Measurements from ENCODE around the gene EIF4G3. TPM values are rescaled to one million over a fixed set of nuclear protein-coding genes. Genes with fewer than 3 reads are reported as not detected.
"Not testable (repeated sequence)": the region's sequence is repeated elsewhere in the genome, so short reads cannot be mapped to it uniquely, and the experiment has no call there.

The EIF4G3 gene
- total and polyA plus RNA-seq, 2 of the 8 experiments (the other 6 are each of a cell fraction or from before 2014, with no cell fraction given): 47.5 to 66.6 TPM

GRCh38 chr1:21173096-21173495, 3.6 kb downstream of the EIF4G3 start:
- H3K4me3 ChIP-seq (ENCODE audit: extremely low read depth in 1 of 4, insufficient read depth in 2 of 4, low read depth in 3 of 4, low read length in 4 of 4): not testable (repeated sequence)
- H3K79me2 ChIP-seq (ENCODE audit: control insufficient read depth in 1 of 2, insufficient read depth in 2 of 2, low read length in 2 of 2): peaks cover 7 to 75% of the 10 kb centered on the region in 2 experiments
- CTCF ChIA-PET (ENCODE audit: partially characterized antibody): interaction anchor here (0.8 kb wide), 1 partner anchor 44 kb away, joined by 3 read pairs; no protein-coding TSS in a partner anchor

GRCh38 chr1:21170837-21171236, 5.9 kb downstream of the EIF4G3 start:
- H3K4ac ChIP-seq (replicated peaks; ENCODE audit: insufficient read length, low read depth, low read length); H4K91ac ChIP-seq (replicated peaks; ENCODE audit: insufficient read length, low read length); H3K23ac ChIP-seq (ENCODE audit: insufficient read length); H3K23me2 ChIP-seq (ENCODE audit: low read depth, low read length); FAIRE-seq; H2BK12ac ChIP-seq (ENCODE audit: low read depth, low read length); H3K9ac ChIP-seq (replicated peaks in 1 of 4; ENCODE audit: extremely low read depth in 1 of 4, low read depth in 3 of 4, low read length in 3 of 4); H3K79me1 ChIP-seq (ENCODE audit: low read depth, low read length); H2AFZ ChIP-seq (ENCODE audit: low read length); H2BK120ac ChIP-seq (replicated peaks; ENCODE audit: low read depth, low read length); H3K18ac ChIP-seq (ENCODE audit: extremely low read depth, low read length); H2BK5ac ChIP-seq (ENCODE audit: low read depth, low read length); H4K5ac ChIP-seq (ENCODE audit: insufficient read length, low read depth, low read length); H3K27ac ChIP-seq (ENCODE audit: low read depth, low read length); H3K27me3 ChIP-seq (replicated peaks in 1 of 4; ENCODE audit: control insufficient read depth in 3 of 4, extremely low read depth in 1 of 4, insufficient read depth in 3 of 4, low read length in 3 of 4); H3K9me3 ChIP-seq (ENCODE audit: insufficient read depth in 2 of 2, low read depth in 1 of 2, low read length in 1 of 2); DNase-seq (ENCODE audit: low read depth in 1 of 2, low spot score in 2 of 2); H3K4me2 ChIP-seq (ENCODE audit: insufficient read depth in 1 of 2, low read depth in 2 of 2, low read length in 2 of 2); H3K4me1 ChIP-seq (replicated peaks in 1 of 4; ENCODE audit: control insufficient read depth in 3 of 4, insufficient read depth in 4 of 4, low read length in 3 of 4); H2BK20ac ChIP-seq (ENCODE audit: low read length); H3K14ac ChIP-seq (ENCODE audit: insufficient read length); H3K4me3 ChIP-seq (ENCODE audit: extremely low read depth in 1 of 4, insufficient read depth in 2 of 4, low read depth in 3 of 4, low read length in 4 of 4); H2BK15ac ChIP-seq (ENCODE audit: low read length); H4K8ac ChIP-seq (ENCODE audit: extremely low read depth, insufficient read depth, low read length); H3K56ac ChIP-seq (replicated peaks; ENCODE audit: insufficient read length, low read depth, low read length); H2AK5ac ChIP-seq (ENCODE audit: low read depth, low read length): not testable (repeated sequence)
- peaks cover 0 to 34% (median 4%) of the 10 kb centered on the region in 4 experiments; a peak in 4 of 8 replicates for H3K36me3 ChIP-seq (ENCODE audit: control insufficient read depth in 2 of 4, insufficient read depth in 4 of 4, low read length in 3 of 4)
- H4K20me1 ChIP-seq (replicated peaks in 1 of 2; ENCODE audit: control insufficient read depth in 1 of 2, insufficient read depth in 2 of 2, low read length in 2 of 2): peaks cover 9 to 13% of the 10 kb centered on the region in 2 experiments
- ChIA-PET POLR2A (ENCODE audit: partially characterized antibody) (interaction anchor here (0.6 kb wide), 1 partner anchor 401 kb away, joined by 3 read pairs; no protein-coding TSS in a partner anchor), CTCF (ENCODE audit: partially characterized antibody) (interaction anchor here (0.6 kb wide), 1 partner anchor 187 kb away, joined by 3 read pairs; no protein-coding TSS in a partner anchor)
- peaks cover 7 to 95% of the 10 kb centered on the region in 2 experiments for H3K79me2 ChIP-seq (ENCODE audit: control insufficient read depth in 1 of 2, insufficient read depth in 2 of 2, low read length in 2 of 2)
- WGBS, 2 experiments (ENCODE audit: extremely low coverage in 1 of 2, insufficient coverage in 1 of 2, insufficient read length in 1 of 2, insufficient replicate concordance in 2 of 2, low coverage in 1 of 2, low lambda C conversion rate in 2 of 2, missing lambda C conversion rate in 1 of 2): 95% methylated on average over 4 of the region's 4 CpGs; no CpG with 5 or more reads in 1 of the 2 experiments

More at GRCh38 chr1:21173096-21173495, 3.6 kb downstream of the EIF4G3 start:
- H4K91ac ChIP-seq (replicated peaks; ENCODE audit: insufficient read length, low read length); H2BK120ac ChIP-seq (replicated peaks; ENCODE audit: low read depth, low read length); H2BK5ac ChIP-seq (ENCODE audit: low read depth, low read length); H2AK5ac ChIP-seq (ENCODE audit: low read depth, low read length); H3K27ac ChIP-seq (ENCODE audit: low read depth, low read length); H3K23ac ChIP-seq (ENCODE audit: insufficient read length); H3K4me1 ChIP-seq (replicated peaks in 1 of 4; ENCODE audit: control insufficient read depth in 3 of 4, insufficient read depth in 4 of 4, low read length in 3 of 4); H3K18ac ChIP-seq (ENCODE audit: extremely low read depth, low read length); H3K9me3 ChIP-seq (ENCODE audit: insufficient read depth in 2 of 2, low read depth in 1 of 2, low read length in 1 of 2); H2BK12ac ChIP-seq (ENCODE audit: low read depth, low read length); H3K4ac ChIP-seq (replicated peaks; ENCODE audit: insufficient read length, low read depth, low read length); FAIRE-seq; H3K79me1 ChIP-seq (ENCODE audit: low read depth, low read length); H3K4me2 ChIP-seq (ENCODE audit: insufficient read depth in 1 of 2, low read depth in 2 of 2, low read length in 2 of 2); H2BK15ac ChIP-seq (ENCODE audit: low read length); DNase-seq (ENCODE audit: low read depth in 1 of 2, low spot score in 2 of 2); H3K27me3 ChIP-seq (replicated peaks in 1 of 4; ENCODE audit: control insufficient read depth in 3 of 4, extremely low read depth in 1 of 4, insufficient read depth in 3 of 4, low read length in 3 of 4); H2BK20ac ChIP-seq (ENCODE audit: low read length); H3K56ac ChIP-seq (replicated peaks; ENCODE audit: insufficient read length, low read depth, low read length); H3K14ac ChIP-seq (ENCODE audit: insufficient read length); H4K5ac ChIP-seq (ENCODE audit: insufficient read length, low read depth, low read length); H2AFZ ChIP-seq (ENCODE audit: low read length); H3K23me2 ChIP-seq (ENCODE audit: low read depth, low read length); H4K8ac ChIP-seq (ENCODE audit: extremely low read depth, insufficient read depth, low read length); H3K9ac ChIP-seq (replicated peaks in 1 of 4; ENCODE audit: extremely low read depth in 1 of 4, low read depth in 3 of 4, low read length in 3 of 4): not testable (repeated sequence)
- WGBS, 2 experiments (ENCODE audit: extremely low coverage in 1 of 2, insufficient coverage in 1 of 2, insufficient read length in 1 of 2, insufficient replicate concordance in 2 of 2, low coverage in 1 of 2, low lambda C conversion rate in 2 of 2, missing lambda C conversion rate in 1 of 2): 90% methylated on average over 10 of the region's 12 CpGs; no CpG with 5 or more reads in 1 of the 2 experiments
- POLR2A ChIA-PET (ENCODE audit: partially characterized antibody): interaction anchor here (0.9 kb wide), 1 partner anchor 325 kb away, joined by 3 read pairs; no protein-coding TSS in a partner anchor
- Histone ChIP-seq H3K36me3 (ENCODE audit: control insufficient read depth in 2 of 4, insufficient read depth in 4 of 4, low read length in 3 of 4) (peaks cover 0 to 24% (median 4%) of the 10 kb centered on the region in 4 experiments; a peak in 4 of 8 replicates), H4K20me1 (replicated peaks in 1 of 2; ENCODE audit: control insufficient read depth in 1 of 2, insufficient read depth in 2 of 2, low read length in 2 of 2) (peaks cover 7 to 12% of the 10 kb centered on the region in 2 experiments)
